ENCODE results near the gene PLD1.

Gene PLD1

GRCh38 chr3:171811913-171812335 lies 1.6 kb upstream of the PLD1 start:
- no peaks in the 10 kb centered on the region for H3K36me3 ChIP-seq (ENCODE audit: control insufficient read depth in 4 of 4, insufficient read depth in 4 of 4, low read length in 3 of 4)
- ChIA-PET POLR2A (interaction anchor here (0.5 kb wide), 1 partner anchor 21 kb away, joined by 3 read pairs; no protein-coding TSS in a partner anchor), CTCF (interaction anchor here (0.7 kb wide), 1 partner anchor 10 kb away, joined by 4 read pairs; no protein-coding TSS in a partner anchor)
- peaks cover 7 to 47% (median 16%) of the 10 kb centered on the region in 4 experiments for H3K4me1 ChIP-seq (ENCODE audit: control extremely low read depth in 1 of 4, control insufficient read depth in 4 of 4, insufficient read depth in 4 of 4, low read length in 3 of 4)
- 97% methylated on average over 5 of the region's 9 CpGs for WGBS (ENCODE audit: insufficient coverage)
- H3K27me3 ChIP-seq (replicated peaks in 2 of 5; ENCODE audit: control insufficient read depth in 4 of 5, insufficient read depth in 5 of 5, low read length in 4 of 5): peaks cover 0 to 3% (median 0%) of the 10 kb centered on the region in 5 experiments
- DNase-seq: no peak
- peaks cover 0 to 2% (median 0%) of the 10 kb centered on the region in 5 experiments for H3K9me3 ChIP-seq (ENCODE audit: control extremely low read depth in 1 of 5, control insufficient read depth in 4 of 5, insufficient read depth in 2 of 5, low read depth in 1 of 5, low read length in 4 of 5)
- H3K4me3 ChIP-seq (ENCODE audit: control insufficient read depth in 1 of 7, extremely low read depth in 1 of 7, insufficient read depth in 4 of 7, low read depth in 2 of 7, low read length in 6 of 7): no peak overlapping the region
- H3K27ac ChIP-seq (ENCODE audit: insufficient read depth in 1 of 2, low read depth in 1 of 2, low read length in 2 of 2, poor library complexity in 1 of 2, severe bottlenecking in 2 of 2): no peak overlapping the region

- H3K4me3 ChIP-seq (ENCODE audit: control insufficient read depth in 1 of 7, extremely low read depth in 1 of 7, insufficient read depth in 4 of 7, low read depth in 2 of 7, low read length in 6 of 7): no peak overlapping the region
- H3K36me3 ChIP-seq (ENCODE audit: control insufficient read depth in 4 of 4, insufficient read depth in 4 of 4, low read length in 3 of 4): no peaks in the 10 kb centered on the region
- H3K27ac ChIP-seq (ENCODE audit: insufficient read depth in 1 of 2, low read depth in 1 of 2, low read length in 2 of 2, poor library complexity in 1 of 2, severe bottlenecking in 2 of 2): no peak overlapping the region
- peaks cover 8 to 52% (median 21%) of the 10 kb centered on the region in 4 experiments for H3K4me1 ChIP-seq (ENCODE audit: control extremely low read depth in 1 of 4, control insufficient read depth in 4 of 4, insufficient read depth in 4 of 4, low read length in 3 of 4)
- ChIA-PET POLR2A (interaction anchor here (0.5 kb wide), 1 partner anchor 20 kb away, joined by 3 read pairs; no protein-coding TSS in a partner anchor), CTCF (interaction anchor here (0.7 kb wide), 1 partner anchor 11 kb away, joined by 4 read pairs; no protein-coding TSS in a partner anchor)
- DNase-seq: peak; percentile 22 to 77 (median 65)
- peaks cover 0 to 3% (median 0%) of the 10 kb centered on the region in 5 experiments for H3K27me3 ChIP-seq (replicated peaks in 2 of 5; ENCODE audit: control insufficient read depth in 4 of 5, insufficient read depth in 5 of 5, low read length in 4 of 5)
- 100% methylated on average over 2 of the region's 4 CpGs for WGBS (ENCODE audit: insufficient coverage)
- peaks cover 0 to 2% (median 0%) of the 10 kb centered on the region in 5 experiments for H3K9me3 ChIP-seq (ENCODE audit: control extremely low read depth in 1 of 5, control insufficient read depth in 4 of 5, insufficient read depth in 2 of 5, low read depth in 1 of 5, low read length in 4 of 5)
Measured at GRCh38 chr3:171811295-171811912, 1.1 kb upstream of the PLD1 start.

DNA sequence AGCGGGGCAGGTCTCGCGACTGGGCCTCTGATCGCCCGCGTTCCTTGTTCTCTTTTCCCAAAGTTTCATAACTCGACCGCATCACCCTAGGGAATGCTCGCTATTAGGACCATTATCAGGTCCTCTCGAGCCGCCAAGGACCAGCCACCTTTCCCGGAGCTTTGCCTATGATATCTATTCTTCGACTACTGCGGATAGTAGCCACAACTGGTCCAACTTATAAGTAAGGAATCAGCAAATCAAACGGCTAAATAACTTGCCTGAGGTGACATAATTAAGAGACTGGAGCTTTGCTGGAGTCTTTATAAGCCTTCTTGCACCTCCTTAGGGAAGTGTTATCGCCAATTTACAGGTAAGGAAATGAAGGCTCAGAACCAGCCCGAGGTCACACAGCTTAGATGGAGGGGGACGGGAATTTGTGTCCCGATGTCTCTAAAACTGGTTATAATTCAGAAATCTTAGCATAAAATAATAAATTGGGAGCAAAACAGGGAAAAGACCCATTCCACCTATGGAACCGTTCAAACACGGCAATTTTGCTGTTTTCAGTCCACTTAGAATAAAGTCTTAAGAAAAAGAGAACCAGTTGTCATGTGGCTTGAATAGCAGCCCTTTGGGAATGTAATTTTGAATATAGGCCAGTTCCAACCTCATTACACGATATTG lies 479 bp upstream of the PLD1 start:
- Histone ChIP-seq H3K27ac (ENCODE audit: insufficient read depth in 1 of 2, low read depth in 1 of 2, low read length in 2 of 2, poor library complexity in 1 of 2, severe bottlenecking in 2 of 2) (peak overlapping the region in 1 of 2 experiments; percentile 69), H3K4me1 (ENCODE audit: control extremely low read depth in 1 of 4, control insufficient read depth in 4 of 4, insufficient read depth in 4 of 4, low read length in 3 of 4) (peaks cover 12 to 58% (median 24%) of the 10 kb centered on the region in 4 experiments), H3K27me3 (replicated peaks in 2 of 5; ENCODE audit: control insufficient read depth in 4 of 5, insufficient read depth in 5 of 5, low read length in 4 of 5) (peaks cover 0 to 3% (median 0%) of the 10 kb centered on the region in 5 experiments), H3K36me3 (ENCODE audit: control insufficient read depth in 4 of 4, insufficient read depth in 4 of 4, low read length in 3 of 4) (no peaks in the 10 kb centered on the region), H3K4me3 (ENCODE audit: control insufficient read depth in 1 of 7, extremely low read depth in 1 of 7, insufficient read depth in 4 of 7, low read depth in 2 of 7, low read length in 6 of 7) (peak overlapping the region; percentile 34 to 88 (median 75)), H3K9me3 (ENCODE audit: control extremely low read depth in 1 of 5, control insufficient read depth in 4 of 5, insufficient read depth in 2 of 5, low read depth in 1 of 5, low read length in 4 of 5) (peaks cover 0 to 2% (median 0%) of the 10 kb centered on the region in 5 experiments)
- WGBS (ENCODE audit: insufficient coverage): 20% methylated on average over 18 of the region's 22 CpGs
- DNase-seq: no peak
- POLR2A ChIA-PET: interaction anchor here (1.0 kb wide), 1 partner anchor 14 kb away, joined by 5 read pairs; no protein-coding TSS in a partner anchor
- CTCF ChIA-PET: interaction anchor here (1.6 to 2.2 kb wide), 3 partner anchors 19 to 39 kb away, joined by 5 to 9 read pairs (median 6); no protein-coding TSS in a partner anchor

GRCh38 chr3:171809611-171809860 lies 747 bp downstream of the PLD1 start:
- Histone ChIP-seq H3K36me3 (ENCODE audit: control insufficient read depth in 4 of 4, insufficient read depth in 4 of 4, low read length in 3 of 4) (no peaks in the 10 kb centered on the region), H3K27me3 (replicated peaks in 2 of 5; ENCODE audit: control insufficient read depth in 4 of 5, insufficient read depth in 5 of 5, low read length in 4 of 5) (peaks cover 0 to 3% (median 0%) of the 10 kb centered on the region in 5 experiments), H3K4me3 (ENCODE audit: control insufficient read depth in 1 of 7, extremely low read depth in 1 of 7, insufficient read depth in 4 of 7, low read depth in 2 of 7, low read length in 6 of 7) (peak overlapping the region; percentile 34 to 88 (median 75)), H3K9me3 (ENCODE audit: control extremely low read depth in 1 of 5, control insufficient read depth in 4 of 5, insufficient read depth in 2 of 5, low read depth in 1 of 5, low read length in 4 of 5) (no peaks in the 10 kb centered on the region), H3K27ac (ENCODE audit: insufficient read depth in 1 of 2, low read depth in 1 of 2, low read length in 2 of 2, poor library complexity in 1 of 2, severe bottlenecking in 2 of 2) (peak overlapping the region in 1 of 2 experiments; percentile 69), H3K4me1 (ENCODE audit: control extremely low read depth in 1 of 4, control insufficient read depth in 4 of 4, insufficient read depth in 4 of 4, low read length in 3 of 4) (peaks cover 14 to 67% (median 24%) of the 10 kb centered on the region in 4 experiments)
- ChIA-PET CTCF (interaction anchor here (0.5 to 2.2 kb wide), 6 partner anchors 20 to 532 kb away, joined by 3 to 9 read pairs (median 4); no protein-coding TSS in a partner anchor), POLR2A (interaction anchor here (1.0 kb wide), 1 partner anchor 15 kb away, joined by 5 read pairs; no protein-coding TSS in a partner anchor)
- WGBS (ENCODE audit: insufficient coverage): 0% methylated on average over 11 of the region's 11 CpGs
- no peak for DNase-seq

DNA sequence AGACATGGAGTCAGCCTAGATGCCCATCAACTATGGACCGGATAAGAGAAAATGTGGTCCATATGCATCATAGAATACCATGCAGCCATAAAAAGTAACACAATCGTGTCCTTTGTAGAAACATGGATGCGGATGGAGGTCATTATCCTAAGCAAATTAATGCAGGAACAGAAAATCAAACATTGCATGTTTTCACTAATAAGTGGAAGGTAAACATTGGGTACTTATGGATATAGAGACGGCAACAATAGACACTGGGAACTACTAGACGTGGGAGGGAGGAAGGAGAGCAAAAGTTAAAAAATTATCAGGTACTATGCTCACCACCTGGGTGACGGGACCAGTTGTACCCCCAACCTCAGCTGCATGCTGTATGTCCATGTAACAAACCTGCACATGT lies 2.5 kb downstream of the PLD1 start:
- ChIA-PET POLR2A (interaction anchor here (0.6 kb wide), 1 partner anchor 606 kb away, joined by 3 read pairs; no protein-coding TSS in a partner anchor), CTCF (no interaction called here)
- Histone ChIP-seq H3K9me3 (ENCODE audit: control extremely low read depth in 1 of 5, control insufficient read depth in 4 of 5, insufficient read depth in 2 of 5, low read depth in 1 of 5, low read length in 4 of 5) (no peaks in the 10 kb centered on the region), H3K27ac (ENCODE audit: insufficient read depth in 1 of 2, low read depth in 1 of 2, low read length in 2 of 2, poor library complexity in 1 of 2, severe bottlenecking in 2 of 2) (no peak overlapping the region), H3K4me3 (ENCODE audit: control insufficient read depth in 1 of 7, extremely low read depth in 1 of 7, insufficient read depth in 4 of 7, low read depth in 2 of 7, low read length in 6 of 7) (no peak overlapping the region), H3K27me3 (replicated peaks in 2 of 5; ENCODE audit: control insufficient read depth in 4 of 5, insufficient read depth in 5 of 5, low read length in 4 of 5) (peaks cover 0 to 3% (median 0%) of the 10 kb centered on the region in 5 experiments), H3K4me1 (ENCODE audit: control extremely low read depth in 1 of 4, control insufficient read depth in 4 of 4, insufficient read depth in 4 of 4, low read length in 3 of 4) (peaks cover 10 to 59% (median 24%) of the 10 kb centered on the region in 4 experiments), H3K36me3 (ENCODE audit: control insufficient read depth in 4 of 4, insufficient read depth in 4 of 4, low read length in 3 of 4) (no peaks in the 10 kb centered on the region)
- 100% methylated on average over 5 of the region's 6 CpGs for WGBS (ENCODE audit: insufficient coverage)
- DNase-seq: no peak

GRCh38 chr3:171807129-171807675 lies 3.1 kb downstream of the PLD1 start:
- peaks cover 0 to 3% (median 0%) of the 10 kb centered on the region in 5 experiments for H3K27me3 ChIP-seq (replicated peaks in 2 of 5; ENCODE audit: control insufficient read depth in 4 of 5, insufficient read depth in 5 of 5, low read length in 4 of 5)
- no peaks in the 10 kb centered on the region for H3K36me3 ChIP-seq (ENCODE audit: control insufficient read depth in 4 of 4, insufficient read depth in 4 of 4, low read length in 3 of 4)
- 100% methylated on average over 2 of the region's 7 CpGs for WGBS (ENCODE audit: insufficient coverage)
- H3K9me3 ChIP-seq (ENCODE audit: control extremely low read depth in 1 of 5, control insufficient read depth in 4 of 5, insufficient read depth in 2 of 5, low read depth in 1 of 5, low read length in 4 of 5): no peaks in the 10 kb centered on the region
- no peak overlapping the region for H3K4me3 ChIP-seq (ENCODE audit: control insufficient read depth in 1 of 7, extremely low read depth in 1 of 7, insufficient read depth in 4 of 7, low read depth in 2 of 7, low read length in 6 of 7)
- ChIA-PET CTCF (interaction anchor here (0.8 to 2.1 kb wide), 5 partner anchors 22 to 195 kb away, joined by 3 to 8 read pairs (median 4); no protein-coding TSS in a partner anchor), POLR2A (no interaction called here)
- peaks cover 10 to 62% (median 24%) of the 10 kb centered on the region in 4 experiments for H3K4me1 ChIP-seq (ENCODE audit: control extremely low read depth in 1 of 4, control insufficient read depth in 4 of 4, insufficient read depth in 4 of 4, low read length in 3 of 4)
- DNase-seq: no peak
- no peak overlapping the region for H3K27ac ChIP-seq (ENCODE audit: insufficient read depth in 1 of 2, low read depth in 1 of 2, low read length in 2 of 2, poor library complexity in 1 of 2, severe bottlenecking in 2 of 2)

Measured in common myeloid progenitor, CD34-positive (primary cell).